HepG2 (cell line): ENCODE data around the gene FCGBP. TPM values are rescaled to one million over a fixed set of nuclear protein-coding genes. Genes with fewer than 3 reads are reported as not detected.

ENCODE experiments used
- ATAC-seq: fragments of 200-7000 bp; cut with Tn5 transposase; 3 replicates; pipeline ENCODE4 v1.9.1; 2020; ENCODE audit warnings: mild to moderate bottlenecking, moderate library complexity
- BruUV-seq: library from RNA; stranded (reverse); fragments of 400-500 nt; replicated peaks from 2 replicates; lab custom pipeline; 2021; lab: Mats Ljungman, UMichigan
- CTCF ChIA-PET: fragments of 300-600 bp; formaldehyde crosslinking; extraction: SDS; loops from one replicate; lab custom pipeline; 2021; ENCODE audit warnings: low total read pairs, inconsistent platforms, low intra/inter-chr PET ratio; lab: Yijun Ruan, JAX
- POLR2A ChIA-PET: fragments of 350-600 bp; sonication (Branson Sonifier 250); formaldehyde crosslinking; loops from one replicate; lab custom pipeline; 2020; ENCODE audit warnings: antibody characterized with exemption, inconsistent platforms; lab: Yijun Ruan, JAX
- DNase-seq: peaks from one replicate; pipeline ENCODE4 v3.0.0-alpha.2; 2015; ENCODE audit warnings: low spot score
- FAIRE-seq: peaks from 3 replicates; lab custom pipeline; 2011; peaks lifted over from hg19 to GRCh38; lab: Jason Lieb, UNC
- H2AFZ ChIP-seq: one replicate; pipeline ENCODE4 v1.6.1; 2011; ENCODE audit warnings: low read length, inconsistent platforms
- H3K27ac ChIP-seq: fragments of 300-600 bp; 3 replicates; pipeline ENCODE4 v1.8.0; 2011; ENCODE audit warnings: mixed run types, mild to moderate bottlenecking, mixed read lengths, low read length, inconsistent platforms; ENCODE audit not compliant: insufficient read depth; ENCODE audit errors: extremely low read length
- H3K27me3 ChIP-seq, 2 experiments: fragments of 200-600 bp in 1 of 2; 2 replicates in 1 of 2; 3 replicates in 1 of 2; pipeline versions ENCODE4 v1.6.0 to v1.8.0; 2011; ENCODE audit warnings: low read length in 2 of 2, mild to moderate bottlenecking in 2 of 2, moderate library complexity in 2 of 2, inconsistent platforms in 1 of 2; ENCODE audit not compliant: insufficient read depth in 2 of 2, control insufficient read depth in 1 of 2
- H3K36me3 ChIP-seq, 2 experiments: fragments of 200-600 bp in 1 of 2; replicated peaks in 1 of 2; 2 replicates in 1 of 2; 3 replicates in 1 of 2; pipeline versions ENCODE4 v1.5.1 to v1.8.0; 2011; ENCODE audit warnings: low read length in 2 of 2, inconsistent platforms in 1 of 2; ENCODE audit not compliant: insufficient read depth in 2 of 2, control insufficient read depth in 1 of 2
- H3K4me1 ChIP-seq: 2 replicates; pipeline ENCODE4 v1.5.1; 2012; ENCODE audit warnings: low read length, inconsistent platforms; ENCODE audit not compliant: insufficient read depth
- H3K4me2 ChIP-seq: 2 replicates; pipeline ENCODE4 v1.6.0; 2011; ENCODE audit warnings: low read depth, low read length, inconsistent platforms
- H3K4me3 ChIP-seq, 3 experiments: fragments of 200-600 bp in 1 of 3; sonication (generic), shearing (Covaris generic) in 1 of 3; replicated peaks in 1 of 3; 2 replicates each; pipeline ENCODE4 v1.5.1; 2011 to 2016; ENCODE audit warnings: low read length in 3 of 3, inconsistent platforms in 2 of 3, low read depth in 2 of 3, mild to moderate bottlenecking in 2 of 3, control low read depth in 1 of 3, mixed read lengths in 1 of 3; ENCODE audit not compliant: insufficient read depth in 1 of 3
- H3K79me2 ChIP-seq: one replicate; pipeline ENCODE4 v1.6.1; 2011; ENCODE audit warnings: low read length, inconsistent platforms; ENCODE audit not compliant: insufficient read depth
- H3K9ac ChIP-seq: 2 replicates; pipeline ENCODE4 v1.6.0; 2011; ENCODE audit warnings: mild to moderate bottlenecking, low read depth, low read length, inconsistent platforms; ENCODE audit not compliant: insufficient read depth
- H3K9me3 ChIP-seq: 2 replicates; pipeline ENCODE4 v1.5.1; 2012; ENCODE audit warnings: mild to moderate bottlenecking, low read length
- H4K20me1 ChIP-seq: 2 replicates; pipeline ENCODE4 v1.6.0; 2011; ENCODE audit warnings: inconsistent platforms, mild to moderate bottlenecking, low read length, moderate library complexity; ENCODE audit not compliant: insufficient read depth
- ADNP ChIP-seq: sonication (generic); formaldehyde crosslinking; IDR thresholded peaks from 2 replicates; pipeline ENCODE4 v1.4.0; 2020; ENCODE audit warnings: missing genetic modification reagents
- AHR ChIP-seq: IDR thresholded peaks from 2 replicates; pipeline ENCODE4 v1.6.1; 2018; ENCODE audit warnings: missing genetic modification reagents, missing compliant biosample characterization
- ARNT ChIP-seq: fragments of 450-650 bp; IDR thresholded peaks from 2 replicates; pipeline ENCODE4 v1.6.1; 2017
- ATF3 ChIP-seq: sonication (generic); formaldehyde crosslinking; IDR thresholded peaks from 2 replicates; pipeline ENCODE4 v1.4.0; 2020; ENCODE audit warnings: missing genetic modification reagents
- ATF7-NPFF ChIP-seq: sonication (generic); formaldehyde crosslinking; IDR thresholded peaks from 2 replicates; pipeline ENCODE4 v1.8.1; 2023; ENCODE audit warnings: mild to moderate bottlenecking, low read depth, missing genetic modification reagents, moderate library complexity
- GATAD1 ChIP-seq: IDR thresholded peaks from 2 replicates; pipeline ENCODE4 v1.6.1; 2016; ENCODE audit warnings: missing genetic modification reagents, missing compliant biosample characterization
- MBD4 ChIP-seq: IDR thresholded peaks from 2 replicates; pipeline ENCODE4 v1.6.1; 2012; ENCODE audit warnings: low read length, inconsistent platforms, borderline replicate concordance
- PAWR ChIP-seq: sonication (generic); formaldehyde crosslinking; IDR thresholded peaks from 2 replicates; pipeline ENCODE4 v1.4.0; 2020; ENCODE audit warnings: missing genetic modification reagents, mild to moderate bottlenecking, borderline replicate concordance
- TRIM22 ChIP-seq: fragments of 450-650 bp; IDR thresholded peaks from 2 replicates; pipeline ENCODE4 v1.6.1; 2017
- TRIM24 ChIP-seq: sonication (generic); formaldehyde crosslinking; IDR thresholded peaks from 2 replicates; pipeline ENCODE4 v1.8.0; 2022; ENCODE audit warnings: mild to moderate bottlenecking, missing genetic modification reagents
- ZNF121 ChIP-seq: sonication (generic); formaldehyde crosslinking; IDR thresholded peaks from 2 replicates; pipeline ENCODE4 v1.5.0; 2020; ENCODE audit warnings: mild to moderate bottlenecking, missing genetic modification reagents
- ZSCAN31 ChIP-seq: sonication (generic); formaldehyde crosslinking; IDR thresholded peaks from 2 replicates; pipeline ENCODE4 v1.5.0; 2020; ENCODE audit warnings: low read depth, mild to moderate bottlenecking, missing genetic modification reagents
- WGBS: methylation state at CpG from one replicate; pipeline ENCODE4 v1.1.6; 2017; ENCODE audit warnings: low lambda C conversion rate; 5-methylcytosine and 5-hydroxymethylcytosine counted together
- in situ Hi-C: cut with HindIII; loops from 2 replicates; pipeline ENCODE4 v1.10.0; 2017; ENCODE audit warnings: low pct_unique_long_range_greater_than_20kb; ENCODE audit not compliant: extremely low pct_ligation_motif_present
- intact Hi-C: fragments of 100-400 bp; cut with micrococcal nuclease; formaldehyde crosslinking; loops from one replicate; pipeline ENCODE4 v1.10.0; 2022; ENCODE audit not compliant: unreplicated experiment
- polyA plus RNA-seq, 8 experiments: library from polyadenylated mRNA; depleted of rRNA in 3 of 8; stranded (reverse) in 7 of 8; unstranded in 1 of 8; fragments of >200 nt; fragmentation: Illumina TruSeq in 4 of 8; extraction: Trizol in 4 of 8; gene quantifications; 2 replicates each; pipeline versions ENCODE4 v1.2.1 to v1.2.3, GENCODE V29; 2011 to 2016; ENCODE audit warnings: low read depth in 4 of 8, missing spikeins in 1 of 8, mixed read lengths in 1 of 8; ENCODE audit not compliant: insufficient read depth in 1 of 8
- total RNA-seq, 5 experiments: library from RNA; depleted of rRNA; stranded (reverse); fragments of >200 nt; fragmentation: Illumina TruSeq; extraction: Trizol; gene quantifications; 2 replicates each; pipeline ENCODE4 v1.2.3, GENCODE V29; 2016; ENCODE audit warnings: low read depth in 1 of 5

The FCGBP gene
- total and polyA plus RNA-seq, 2 of the 13 experiments (the other 11 are each of a cell fraction or from before 2014, with no cell fraction given), result 1.3 to 7.0 TPM

GRCh38 chr19:39941151-39941550, 6.7 kb upstream of the FCGBP start (continued):
- TF ChIP-seq ATF7-NPFF (CRISPR knock-in tag) (no peak), TRIM24 (CRISPR knock-in tag) (no peak), ADNP (no peak), TRIM22 (no peak), MBD4 (no peak), ZSCAN31 (CRISPR knock-in tag) (no peak)

GRCh38 chr19:39940221-39940833, 5.9 kb upstream of the FCGBP start:
- no peak overlapping the region for H3K9ac ChIP-seq
- no peaks in the 10 kb centered on the region for H3K36me3 ChIP-seq
- no peak overlapping the region for H3K4me3 ChIP-seq
- H3K79me2 ChIP-seq, result no peaks in the 10 kb centered on the region
- TF ChIP-seq GATAD1 (CRISPR knock-in tag), result no peak
- no peak for TF ChIP-seq ZNF121 (CRISPR knock-in tag)
- no peak for TF ChIP-seq AHR (CRISPR knock-in tag)
- no peak for TF ChIP-seq ATF3
- TF ChIP-seq PAWR (CRISPR knock-in tag), result no peak
- no peak for TF ChIP-seq ARNT
- no peak for ATAC-seq
- POLR2A ChIA-PET, result no interaction called here
- in situ Hi-C loops (no loop called here), intact Hi-C loops (no loop called here)
- no peak for DNase-seq
- no peak for FAIRE-seq
- no peaks in the 10 kb centered on the region for H3K9me3 ChIP-seq
- H3K4me2 ChIP-seq, result no peak overlapping the region
- H4K20me1 ChIP-seq, result no peaks in the 10 kb centered on the region
- no peaks in the 10 kb centered on the region; a peak in 1 of 5 replicates for H3K27me3 ChIP-seq
- no TSS peak for BruUV-seq
- no peak overlapping the region for H2AFZ ChIP-seq
- WGBS, result 51% methylated on average over 1 of the region's 1 CpG
- H3K27ac ChIP-seq, result no peak overlapping the region
- CTCF ChIA-PET, result no interaction called here
- peaks cover 52% of the 10 kb centered on the region for H3K4me1 ChIP-seq
